ENCODE measurements around the gene RB1. TPM values are rescaled to one million over a fixed set of nuclear protein-coding genes. Genes with fewer than 3 reads are reported as not detected.

RB1 gene
- total RNA-seq: 27.5 and 29.4 TPM in 2 replicates

DNA sequence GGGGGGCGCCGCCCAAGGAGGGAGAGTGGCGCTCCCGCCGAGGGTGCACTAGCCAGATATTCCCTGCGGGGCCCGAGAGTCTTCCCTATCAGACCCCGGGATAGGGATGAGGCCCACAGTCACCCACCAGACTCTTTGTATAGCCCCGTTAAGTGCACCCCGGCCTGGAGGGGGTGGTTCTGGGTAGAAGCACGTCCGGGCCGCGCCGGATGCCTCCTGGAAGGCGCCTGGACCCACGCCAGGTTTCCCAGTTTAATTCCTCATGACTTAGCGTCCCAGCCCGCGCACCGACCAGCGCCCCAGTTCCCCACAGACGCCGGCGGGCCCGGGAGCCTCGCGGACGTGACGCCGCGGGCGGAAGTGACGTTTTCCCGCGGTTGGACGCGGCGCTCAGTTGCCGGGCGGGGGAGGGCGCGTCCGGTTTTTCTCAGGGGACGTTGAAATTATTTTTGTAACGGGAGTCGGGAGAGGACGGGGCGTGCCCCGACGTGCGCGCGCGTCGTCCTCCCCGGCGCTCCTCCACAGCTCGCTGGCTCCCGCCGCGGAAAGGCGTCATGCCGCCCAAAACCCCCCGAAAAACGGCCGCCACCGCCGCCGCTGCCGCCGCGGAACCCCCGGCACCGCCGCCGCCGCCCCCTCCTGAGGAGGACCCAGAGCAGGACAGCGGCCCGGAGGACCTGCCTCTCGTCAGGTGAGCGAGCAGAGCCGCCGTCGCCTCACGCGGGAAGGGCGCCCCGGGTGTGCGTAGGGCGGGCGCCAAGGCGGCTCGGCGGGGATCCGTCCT lies at the start of gene RB1:
TSS of gene RB1 (plus strand) at position 393 of the 784 bp plus-strand sequence. CDS start at position 555, 162 bp downstream.

GRCh38 chr13:48412881-48413351 lies 109.4 kb downstream of the RB1 start, which contains the start of gene LPAR6:
Gene LPAR6 (minus strand): TSS chr13:48413113. CDS start chr13:48412423, 690 bp downstream.

Other genes starting within 250 kb of the RB1 start
- gene MED4, start 208.6 kb upstream of the RB1 start, total RNA-seq: 23.5 and 30.1 TPM in 2 replicates
- 87.3 and 164 TPM in 2 replicates for gene ITM2B, start 70.5 kb upstream of the RB1 start, total RNA-seq
- gene LPAR6, start 109.4 kb downstream of the RB1 start, total RNA-seq: 7.4 and 14.2 TPM in 2 replicates
- 8.4 and 8.5 TPM in 2 replicates for gene RCBTB2, start 229.3 kb downstream of the RB1 start, total RNA-seq